DND-41 (cell line): ENCODE measurements around the gene RASAL2.

ENCODE experiments used
- ATAC-seq: fragments of 200-7000 bp; cut with Tn5 transposase; 3 replicates; pipeline ENCODE4 v1.9.1; 2021; ENCODE audit warnings: low read depth; ENCODE audit not compliant: insufficient read depth
- DNase-seq: peaks from one replicate; pipeline ENCODE4 v3.0.0-alpha.2; 2020
- H2AFZ ChIP-seq: 2 replicates; pipeline ENCODE4 v1.6.0; 2012; ENCODE audit warnings: low read depth, low read length
- H3K27ac ChIP-seq: 2 replicates; pipeline ENCODE4 v1.5.1; 2012; ENCODE audit warnings: low read length, inconsistent platforms
- H3K27me3 ChIP-seq: fragments of 200-600 bp; sonication (generic); 2 replicates; pipeline ENCODE4 v1.6.0; 2012; ENCODE audit warnings: low read length, mild to moderate bottlenecking, inconsistent platforms; ENCODE audit not compliant: insufficient read depth, poor library complexity
- H3K36me3 ChIP-seq: 2 replicates; pipeline ENCODE4 v1.5.1; 2012; ENCODE audit warnings: low read length, inconsistent platforms; ENCODE audit not compliant: insufficient read depth
- H3K4me1 ChIP-seq: 2 replicates; pipeline ENCODE4 v1.5.1; 2012; ENCODE audit warnings: mild to moderate bottlenecking, low read length; ENCODE audit not compliant: insufficient read depth
- H3K4me2 ChIP-seq: 2 replicates; pipeline ENCODE4 v1.6.0; 2012; ENCODE audit warnings: mild to moderate bottlenecking, moderate library complexity, low read length, inconsistent platforms; ENCODE audit not compliant: insufficient read depth
- H3K4me3 ChIP-seq, 2 experiments: fragments of 200-600 bp in 1 of 2; shearing (Covaris generic) in 1 of 2; 2 replicates each; pipeline ENCODE4 v1.5.1; 2012 to 2016; ENCODE audit warnings: inconsistent platforms in 2 of 2, low read length in 2 of 2, mild to moderate bottlenecking in 2 of 2, low read depth in 1 of 2, moderate library complexity in 1 of 2
- H3K79me2 ChIP-seq: 2 replicates; pipeline ENCODE4 v1.6.0; 2012; ENCODE audit warnings: low read length, inconsistent platforms; ENCODE audit not compliant: insufficient read depth
- H3K9ac ChIP-seq: 2 replicates; pipeline ENCODE4 v1.6.0; 2012; ENCODE audit warnings: low read depth, mild to moderate bottlenecking, inconsistent platforms, low read length, moderate library complexity
- H3K9me3 ChIP-seq: 2 replicates; pipeline ENCODE4 v1.5.1; 2012; ENCODE audit warnings: low read length, moderate library complexity, mild to moderate bottlenecking, inconsistent platforms; ENCODE audit not compliant: insufficient read depth, severe bottlenecking
- H4K20me1 ChIP-seq: 2 replicates; pipeline ENCODE4 v1.6.0; 2012; ENCODE audit warnings: low read length; ENCODE audit not compliant: insufficient read depth
- CTCF ChIP-seq: IDR thresholded peaks from 2 replicates; pipeline ENCODE4 v1.5.1; 2012; ENCODE audit warnings: borderline replicate concordance, low read length, moderate library complexity, mild to moderate bottlenecking; ENCODE audit not compliant: poor library complexity, severe bottlenecking; ENCODE audit errors: extremely low read depth
- EZH2 ChIP-seq: IDR thresholded peaks from 3 replicates; pipeline ENCODE4 v1.6.1; 2012; ENCODE audit warnings: borderline replicate concordance, low read depth, mild to moderate bottlenecking, moderate library complexity, low read length, inconsistent platforms; ENCODE audit not compliant: severe bottlenecking

Gene RASAL2

DNA sequence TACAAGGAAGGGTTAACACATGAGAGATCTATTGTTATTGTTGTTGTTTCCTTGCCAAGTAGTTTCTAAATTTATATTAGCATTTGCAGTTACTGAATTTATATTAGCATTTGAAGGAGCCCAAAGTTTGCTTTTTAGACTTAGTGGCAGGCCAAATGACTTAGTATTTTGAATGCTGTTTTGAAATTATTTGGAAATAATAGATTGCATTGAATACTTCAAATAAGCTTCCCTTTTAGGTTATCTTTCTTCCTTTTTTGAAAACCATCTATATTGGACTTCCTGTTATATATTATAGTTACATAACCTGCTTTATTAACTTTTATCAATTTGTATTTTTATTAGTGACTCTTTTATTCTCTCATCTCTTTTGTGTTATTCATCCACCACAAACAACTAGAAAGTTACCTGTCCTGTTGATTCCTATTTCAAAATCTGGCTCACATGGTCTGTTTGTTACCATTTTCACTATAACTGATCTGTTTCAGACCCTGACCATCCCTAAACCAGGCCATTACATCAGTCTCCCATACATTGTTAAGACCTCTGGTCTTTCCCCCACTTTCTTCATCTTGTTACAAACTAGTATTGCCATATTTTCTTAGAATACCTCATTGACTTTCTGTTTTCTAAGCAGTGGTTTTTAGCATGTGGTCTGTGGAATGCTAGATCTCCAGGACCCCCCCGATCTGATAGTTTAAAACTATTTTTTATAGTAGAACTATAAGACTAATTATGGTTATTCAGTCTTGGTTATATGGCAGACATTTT is 185.2 kb downstream of the RASAL2 start:
- Histone ChIP-seq H3K9me3 (no peaks in the 10 kb centered on the region), H2AFZ (no peak overlapping the region), H3K9ac (no peak overlapping the region), H3K4me1 (no peaks in the 10 kb centered on the region), H3K79me2 (no peaks in the 10 kb centered on the region), H3K4me2 (no peak overlapping the region), H3K27me3 (no peaks in the 10 kb centered on the region), H3K36me3 (no peaks in the 10 kb centered on the region), H4K20me1 (no peaks in the 10 kb centered on the region), H3K4me3 (no peak overlapping the region), H3K27ac (no peak overlapping the region)
- TF ChIP-seq EZH2 (no peak), CTCF (no peak)
- no peak for DNase-seq
- ATAC-seq = no peak

GRCh38 chr1:178282949-178283367 is 189.1 kb downstream of the RASAL2 start:
- H3K4me2 ChIP-seq = no peak overlapping the region
- no peaks in the 10 kb centered on the region for H3K27me3 ChIP-seq
- no peaks in the 10 kb centered on the region for H3K4me1 ChIP-seq
- H3K4me3 ChIP-seq = no peak overlapping the region
- peak; percentile 14 for TF ChIP-seq CTCF
- no peak for TF ChIP-seq EZH2
- H3K36me3 ChIP-seq = no peaks in the 10 kb centered on the region
- no peaks in the 10 kb centered on the region for H4K20me1 ChIP-seq
- DNase-seq = no peak
- H3K9ac ChIP-seq = no peak overlapping the region
- no peak overlapping the region for H2AFZ ChIP-seq
- no peaks in the 10 kb centered on the region for H3K9me3 ChIP-seq
- H3K79me2 ChIP-seq = no peaks in the 10 kb centered on the region
- no peak overlapping the region for H3K27ac ChIP-seq
- ATAC-seq = no peak

DNA sequence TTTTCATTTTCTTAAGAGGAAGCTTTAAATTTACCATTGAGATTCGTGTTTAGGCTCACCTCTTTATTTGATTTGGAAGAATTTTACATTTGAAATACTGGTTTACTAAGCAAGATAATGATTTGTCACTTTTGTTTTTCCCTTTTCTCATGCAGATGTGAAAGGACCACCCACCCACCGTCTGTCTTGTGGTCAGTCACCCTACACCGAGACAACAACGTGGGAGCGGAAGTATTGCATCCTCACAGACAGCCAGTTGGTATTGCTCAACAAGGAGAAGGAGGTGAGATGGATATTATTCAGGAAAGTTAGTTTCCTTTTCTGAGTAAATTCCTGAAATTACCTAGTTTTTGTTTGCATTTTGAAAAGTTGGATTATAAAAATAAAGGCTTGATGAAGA is 189.5 kb downstream of the RASAL2 start:
- Histone ChIP-seq H3K4me2 (no peak overlapping the region), H3K27me3 (no peaks in the 10 kb centered on the region), H3K27ac (no peak overlapping the region), H3K36me3 (no peaks in the 10 kb centered on the region), H3K79me2 (no peaks in the 10 kb centered on the region), H3K4me3 (no peak overlapping the region), H3K9ac (no peak overlapping the region), H4K20me1 (no peaks in the 10 kb centered on the region), H3K4me1 (no peaks in the 10 kb centered on the region), H3K9me3 (no peaks in the 10 kb centered on the region), H2AFZ (no peak overlapping the region)
- TF ChIP-seq EZH2 = no peak
- no peak for TF ChIP-seq CTCF
- no peak for ATAC-seq
- DNase-seq = peak; percentile 7

GRCh38 chr1:178284058-178284457 is 190.2 kb downstream of the RASAL2 start:
- Histone ChIP-seq H3K4me3 (no peak overlapping the region), H4K20me1 (no peaks in the 10 kb centered on the region), H3K79me2 (no peaks in the 10 kb centered on the region), H3K4me2 (no peak overlapping the region), H2AFZ (no peak overlapping the region), H3K4me1 (no peaks in the 10 kb centered on the region), H3K27ac (no peak overlapping the region), H3K27me3 (no peaks in the 10 kb centered on the region), H3K36me3 (no peaks in the 10 kb centered on the region), H3K9ac (no peak overlapping the region), H3K9me3 (no peaks in the 10 kb centered on the region)
- TF ChIP-seq CTCF (no peak), EZH2 (no peak)
- no peak for DNase-seq
- no peak; the same call in 2 of the 3 replicates for ATAC-seq
